ENCODE results near the gene PATJ.
A peak's percentile ranks its signal among the peaks of the same experiment; 100 is the strongest.

Gene PATJ

DNA sequence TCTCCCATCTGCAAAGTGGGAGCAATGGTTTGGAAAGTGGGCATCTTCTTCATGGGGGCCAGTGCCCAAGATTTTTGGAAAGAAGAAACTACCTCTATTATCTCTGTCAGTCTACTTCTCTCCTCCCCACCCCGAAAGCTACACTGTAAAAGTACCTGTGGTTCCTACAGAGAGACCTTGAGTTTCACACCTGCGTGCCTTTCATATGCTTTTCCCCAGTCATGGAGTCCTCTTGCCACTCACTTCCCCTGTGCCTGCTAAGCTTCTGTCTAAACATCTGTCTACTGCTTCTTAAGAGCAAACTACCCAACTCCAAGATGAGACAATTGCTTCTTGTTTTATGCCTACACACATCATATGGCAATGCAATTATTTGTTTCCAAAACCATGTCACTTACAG is 261.5 kb downstream of the PATJ start:
- no peak for DNase-seq

DNA sequence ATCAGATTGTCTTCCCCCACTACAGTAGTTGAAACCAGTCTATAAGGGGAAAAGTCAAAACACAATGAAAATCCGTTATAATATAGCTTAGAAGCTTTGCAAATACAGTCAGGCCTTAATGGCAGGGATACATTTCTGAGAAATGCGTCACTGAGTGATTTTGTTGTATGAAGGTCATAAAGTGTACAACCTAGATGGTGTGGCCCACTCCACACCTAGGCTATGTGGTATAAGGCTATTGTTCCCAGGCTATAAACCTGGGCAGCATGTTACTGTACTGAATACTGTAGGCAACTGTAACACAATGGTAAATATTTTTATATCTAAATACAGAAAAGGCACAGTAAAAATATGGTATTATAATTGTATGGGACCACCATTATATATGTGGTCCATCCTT is 264.4 kb downstream of the PATJ start:
- no peak for DNase-seq

DNA sequence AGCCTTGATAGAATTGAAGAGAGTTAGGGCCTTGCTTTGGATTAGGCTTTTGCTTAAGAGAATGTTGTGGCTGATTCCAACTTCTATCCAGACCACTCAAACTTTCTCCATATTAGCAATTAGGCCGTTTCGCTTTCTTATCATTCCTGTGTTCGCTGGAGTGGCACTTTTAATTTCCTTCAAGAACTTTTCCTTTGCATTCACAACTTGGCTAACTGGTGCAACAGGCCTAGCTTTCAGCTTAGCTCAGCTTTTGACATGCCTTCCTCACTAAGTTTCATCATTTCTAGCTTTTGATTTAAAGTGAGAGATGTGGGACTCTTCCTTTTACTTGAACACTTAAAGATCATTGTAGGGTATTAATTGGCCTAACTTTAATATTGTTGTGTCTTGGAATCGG is 268.7 kb downstream of the PATJ start:
- no peak for DNase-seq

GRCh38 chr1:62012095-62012494 is 269.8 kb downstream of the PATJ start:
- DNase-seq, result no peak

- DNase-seq, result no peak
These were observed 270.6 kb downstream of the PATJ start for GRCh38 chr1:62012836-62013235.

DNA sequence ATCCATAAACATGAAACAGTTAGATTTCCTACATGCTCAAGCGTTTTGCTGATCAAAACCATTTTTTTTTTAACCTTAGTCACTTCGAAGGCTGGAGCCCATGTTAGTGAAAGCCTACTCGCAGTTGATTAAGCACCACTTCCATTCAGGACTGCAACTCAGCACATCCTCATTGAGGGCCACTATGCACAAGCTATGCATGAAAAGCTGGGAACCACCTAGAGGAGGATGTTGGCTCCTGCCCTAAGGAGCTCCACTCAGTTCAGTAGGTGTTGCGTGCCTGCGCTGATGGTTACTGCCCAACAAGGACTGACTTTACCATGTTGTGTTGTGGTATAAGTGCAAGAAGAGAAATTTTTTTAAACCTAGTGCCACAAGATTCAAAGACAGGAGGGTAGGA is 271.0 kb downstream of the PATJ start:
- no peak for DNase-seq

DNA sequence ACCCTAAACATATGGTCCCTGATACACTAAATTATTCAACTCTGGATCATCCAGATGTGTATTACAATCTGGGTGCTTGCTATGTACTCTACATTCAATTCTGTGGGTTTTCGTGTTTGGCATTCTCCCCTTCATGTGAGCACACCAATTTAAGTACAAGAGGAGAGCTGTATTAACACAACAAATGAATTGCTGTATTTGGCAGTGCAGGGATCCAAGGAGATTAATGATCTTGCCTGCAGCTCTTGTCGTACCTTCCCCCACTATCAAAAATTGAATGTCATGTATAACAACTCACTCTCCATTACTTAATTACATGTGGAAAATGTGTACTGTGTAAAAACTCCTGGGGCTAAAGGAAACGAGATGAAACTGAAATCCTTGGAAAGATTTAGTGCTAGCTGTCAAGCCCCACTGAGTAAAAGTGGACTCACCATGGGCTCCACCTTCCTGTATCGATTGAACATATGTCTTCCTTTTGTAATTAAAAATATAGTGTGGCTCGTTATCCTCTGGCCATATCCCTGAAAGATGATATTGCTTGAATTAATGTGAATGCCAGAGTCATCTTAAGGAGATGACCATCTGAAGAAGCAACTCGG is 280.2 kb downstream of the PATJ start:
- DNase-seq, result no peak

- no peak for DNase-seq
These were observed 282.4 kb downstream of the PATJ start for GRCh38 chr1:62024690-62025089.

DNA sequence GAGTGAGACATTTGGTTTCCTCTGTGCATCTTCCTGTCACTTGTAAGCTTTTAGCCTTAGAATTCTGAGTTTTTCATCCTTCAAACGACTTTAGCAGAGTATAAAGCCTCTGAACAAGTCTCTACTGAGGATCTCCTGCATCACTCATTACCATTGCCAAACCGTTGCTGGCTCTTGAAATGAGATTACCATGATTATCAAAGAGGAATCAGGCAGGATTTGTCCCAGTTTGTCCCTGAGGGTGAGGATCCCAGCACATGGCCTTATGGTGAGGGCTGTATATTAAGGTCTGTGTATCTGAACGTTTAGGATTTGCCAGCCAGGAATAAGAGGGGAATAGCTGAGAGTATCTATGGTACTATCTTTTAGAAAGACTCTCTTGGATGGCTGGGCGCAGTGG is 282.9 kb downstream of the PATJ start:
- no peak for DNase-seq

DNA sequence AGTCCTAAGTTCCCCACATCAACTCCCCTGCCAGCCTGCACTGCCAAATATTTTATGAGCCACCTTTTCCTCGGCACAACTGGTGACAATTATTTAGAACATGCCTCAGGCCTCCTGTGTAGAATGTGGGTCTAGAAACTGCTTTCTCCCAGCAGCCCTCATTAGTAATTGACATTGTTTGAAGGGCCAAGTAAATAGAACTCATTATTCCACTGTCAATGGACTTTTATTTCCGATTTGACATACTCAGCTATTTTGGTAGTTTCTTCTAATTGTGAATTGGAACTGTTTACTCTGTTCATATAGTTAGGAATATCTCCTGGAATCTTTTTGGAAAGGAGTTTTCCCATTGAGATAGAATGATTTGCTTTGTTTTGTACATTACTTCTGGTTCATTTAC is 283.6 kb downstream of the PATJ start:
- no peak for DNase-seq

DNA sequence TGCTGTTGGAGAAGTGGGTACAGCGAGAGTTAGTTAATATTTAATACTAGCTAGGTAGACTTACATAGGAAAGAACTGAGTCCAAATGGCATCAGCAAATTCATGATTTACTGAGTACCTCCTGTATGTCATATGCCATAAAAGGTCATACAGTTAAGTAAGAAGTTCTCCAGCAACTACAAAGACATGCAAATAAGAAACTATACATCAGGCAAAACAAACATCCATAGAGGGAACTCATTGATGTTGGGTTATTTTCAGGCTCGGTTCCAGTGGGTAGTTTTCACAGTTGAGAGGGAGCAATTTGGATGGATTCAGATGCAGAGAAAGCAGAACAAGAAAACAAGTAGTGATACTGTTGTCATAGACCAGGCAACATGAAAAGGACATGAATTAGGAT is 287.4 kb downstream of the PATJ start:
- DNase-seq, result no peak

- DNase-seq, result no peak
These were observed 292.5 kb downstream of the PATJ start for GRCh38 chr1:62034790-62035189.

DNA sequence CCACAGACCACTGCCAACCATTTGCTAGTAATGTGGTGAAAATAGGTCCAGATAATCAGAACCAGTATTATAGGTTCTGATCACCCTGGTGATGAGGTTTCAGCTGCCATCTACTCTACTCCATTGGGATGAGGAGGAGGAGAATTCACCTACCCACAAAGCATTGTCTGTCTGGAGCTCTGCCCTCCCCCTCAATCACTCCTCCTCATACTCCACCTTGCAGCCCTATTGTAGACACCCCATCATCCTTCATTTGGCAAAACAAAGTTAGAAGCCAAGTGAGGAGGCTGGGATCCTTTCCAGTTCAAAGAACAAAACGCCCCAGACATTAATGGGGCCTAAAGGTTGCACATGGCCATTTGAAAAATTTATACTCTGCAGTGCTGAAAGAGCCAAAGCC is 295.0 kb downstream of the PATJ start:
- DNase-seq, result no peak

DNA sequence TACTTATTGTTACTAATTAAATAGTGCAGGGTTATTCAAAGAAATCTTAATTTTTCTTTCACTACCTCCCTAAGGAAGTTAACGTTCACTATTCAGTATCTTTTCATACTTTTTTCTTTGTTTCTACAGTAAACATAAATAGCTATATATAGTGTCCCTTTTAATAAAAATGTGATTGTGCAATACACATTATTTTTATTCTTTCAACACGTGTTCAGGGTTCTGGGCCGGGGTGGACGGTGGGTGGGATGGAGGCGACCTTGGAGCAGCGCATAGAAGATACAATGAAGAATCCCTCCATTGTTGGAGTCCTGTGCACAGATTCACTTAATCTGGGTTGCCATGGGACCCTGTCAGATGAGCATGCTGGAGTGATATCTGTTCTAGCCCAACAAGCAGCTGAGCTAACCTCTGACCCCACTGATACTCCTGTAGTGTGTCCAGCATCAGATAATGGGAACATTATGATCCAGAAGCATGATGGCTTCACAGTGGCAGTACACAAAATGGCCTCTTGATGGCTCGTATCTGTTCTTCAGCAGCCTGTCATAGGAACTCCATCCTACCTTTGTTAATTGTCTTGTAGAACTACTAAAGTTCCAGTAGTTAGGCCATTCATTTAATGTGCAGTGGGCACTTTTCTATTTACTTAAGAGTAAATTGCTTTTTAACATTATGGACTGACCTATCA is 296.5 kb downstream of the PATJ start:
- no peak for DNase-seq

DNA sequence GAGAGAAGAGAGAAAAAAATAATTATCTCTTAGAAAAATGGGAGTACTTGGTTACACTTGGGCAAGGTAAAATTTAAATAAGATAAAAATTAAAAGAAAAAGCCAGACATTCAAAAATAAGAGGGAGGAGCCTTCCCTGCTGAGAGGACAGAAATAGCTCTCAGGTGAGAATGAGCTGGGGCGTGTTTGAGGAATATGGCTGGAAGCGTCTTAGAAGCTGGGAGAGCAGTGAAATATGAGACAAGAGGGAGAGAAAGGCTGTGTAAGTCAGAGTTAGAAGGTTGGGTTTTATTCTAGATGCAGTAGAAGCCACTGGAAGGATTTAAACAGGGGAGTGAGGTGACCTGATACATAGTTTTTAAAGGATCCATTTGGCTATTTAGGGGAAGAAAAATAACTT is 298.2 kb downstream of the PATJ start:
- DNase-seq, result peak; percentile 10

GRCh38 chr1:62040973-62041372 is 298.7 kb downstream of the PATJ start:
- no peak for DNase-seq

DNA sequence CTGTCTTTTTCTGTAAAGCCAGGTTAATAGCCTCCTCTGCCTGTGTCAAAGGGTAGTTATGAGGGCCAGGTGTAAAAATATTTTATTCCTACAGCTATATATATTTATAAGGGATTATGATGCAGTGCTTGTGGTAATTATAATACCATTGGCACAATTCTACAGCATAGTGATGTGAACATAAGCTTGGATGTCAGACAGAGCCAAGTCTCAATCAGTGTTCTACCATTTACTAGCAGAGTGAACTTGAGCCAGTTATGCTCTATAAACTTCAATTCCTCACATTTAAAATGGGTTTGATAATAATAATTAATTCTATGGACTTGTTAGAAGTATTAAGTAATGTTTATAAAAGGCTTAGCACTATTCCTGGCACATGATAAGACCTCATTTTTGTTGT is 300.9 kb downstream of the PATJ start:
- no peak for DNase-seq

DNA sequence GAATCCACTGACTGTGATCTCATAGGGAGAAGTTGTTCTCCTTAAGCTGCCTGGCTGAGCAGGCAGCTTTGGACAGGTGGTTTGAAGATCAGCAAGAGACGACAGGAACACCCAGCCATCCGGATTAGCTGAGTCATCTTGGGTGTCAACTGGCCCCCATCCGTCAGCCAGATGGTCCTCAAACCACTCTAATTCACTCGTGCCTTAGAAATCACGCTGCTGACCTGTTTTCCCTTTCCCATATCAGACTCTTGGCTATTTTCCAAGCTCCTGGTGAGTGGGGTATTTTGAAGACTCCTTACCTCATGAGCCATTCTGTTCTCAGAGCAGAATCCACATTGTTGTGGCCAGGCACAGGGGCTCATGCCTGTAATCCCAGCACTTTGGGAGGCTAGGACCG is 303.3 kb downstream of the PATJ start:
- DNase-seq, result peak; percentile 63

DNA sequence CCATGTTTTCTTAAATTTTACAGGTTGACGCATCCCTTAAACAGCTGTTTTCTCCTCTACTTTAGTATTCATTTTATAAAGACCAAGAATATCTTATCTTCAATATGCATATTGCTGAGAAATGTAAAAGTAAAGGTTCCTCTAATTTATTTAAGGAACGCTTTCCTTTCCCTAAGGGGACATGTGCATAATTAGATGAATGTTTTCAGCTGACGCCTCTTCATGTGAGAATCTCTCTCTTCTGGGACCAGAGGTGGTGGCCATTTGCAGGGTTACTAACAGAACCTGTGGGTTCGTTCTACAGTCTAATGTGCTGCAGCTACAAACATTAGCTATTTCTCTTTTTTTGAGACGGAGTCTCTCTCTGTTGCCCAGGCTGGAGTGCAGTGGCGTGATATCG is 304.6 kb downstream of the PATJ start:
- DNase-seq, result no peak

DNA sequence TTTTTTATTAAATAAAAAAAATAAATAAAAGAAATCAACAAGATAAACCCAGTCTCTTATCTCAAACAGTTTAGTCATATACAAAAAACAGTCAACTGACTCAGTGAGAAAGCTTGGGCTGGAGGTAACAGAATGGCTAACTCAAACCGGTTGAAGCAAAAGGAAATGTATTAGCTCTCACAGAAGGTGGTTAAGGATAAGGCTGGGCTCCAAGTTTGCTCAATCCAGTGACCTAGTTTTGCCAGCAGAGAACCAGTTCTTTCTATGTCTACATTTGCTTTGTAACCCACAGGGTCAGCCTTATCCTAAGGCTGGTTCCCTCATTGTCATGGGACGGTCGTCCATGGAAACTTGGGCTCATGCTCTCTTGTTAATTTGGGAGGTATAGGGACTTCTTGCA is 307.9 kb downstream of the PATJ start:
- DNase-seq, result no peak

GRCh38 chr1:62052946-62053345 is 310.7 kb downstream of the PATJ start:
- DNase-seq, result no peak

DNA sequence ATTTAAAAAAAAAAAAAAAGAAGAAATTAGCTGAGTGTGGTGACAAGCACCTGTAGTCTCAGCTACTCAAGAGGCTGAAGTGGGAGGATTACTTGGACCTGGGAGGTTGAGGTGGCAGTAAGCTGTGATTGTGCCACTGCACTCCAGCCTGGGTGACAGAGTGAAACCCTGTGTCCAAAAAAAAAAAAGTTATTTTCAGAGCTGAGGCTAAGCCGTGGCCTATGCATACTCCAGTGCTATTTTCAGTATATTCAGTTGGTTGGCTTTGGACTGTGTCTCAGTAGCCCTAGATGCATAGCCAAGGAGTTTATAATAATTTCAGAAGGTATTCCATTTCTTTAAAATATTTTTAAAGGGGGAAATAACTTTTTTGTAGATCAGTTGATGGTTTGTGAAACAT is 311.9 kb downstream of the PATJ start:
- no peak for DNase-seq

GRCh38 chr1:62057230-62057629 is 314.9 kb downstream of the PATJ start:
- no peak for DNase-seq

- DNase-seq, result no peak
These were observed 315.5 kb downstream of the PATJ start for GRCh38 chr1:62057641-62058290.

DNA sequence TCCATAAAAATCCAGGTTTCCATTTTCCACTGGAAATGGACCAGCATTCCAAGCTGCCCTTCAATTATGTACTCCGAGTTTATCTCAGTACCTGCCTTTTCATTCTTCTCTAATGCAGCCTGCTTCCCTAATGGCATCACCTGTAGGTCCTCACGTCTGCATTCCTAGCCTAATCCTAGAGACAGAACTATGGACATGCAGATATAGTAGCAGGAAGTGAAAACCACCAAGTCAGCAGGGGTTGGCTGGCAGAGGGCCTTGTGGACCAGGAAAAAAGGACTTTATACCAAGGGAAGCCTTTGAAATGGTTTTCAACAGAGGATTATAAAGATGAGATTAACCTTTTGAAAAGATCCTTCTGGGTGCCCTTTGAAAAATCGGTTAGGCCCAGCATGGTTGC is 316.7 kb downstream of the PATJ start:
- DNase-seq, result no peak

Measured in DMS79 (cell line).